K562 (cell line): ENCODE results near the gene CHST2. TPM values are rescaled to one million over a fixed set of nuclear protein-coding genes. Genes with fewer than 3 reads are reported as not detected.

Experiments used
- CREBBP ChIP-seq: IDR thresholded peaks from one replicate; pipeline ENCODE4 v1.6.1; 2012; ENCODE audit warnings: low read depth, mild to moderate bottlenecking, control low read depth, inconsistent platforms, low read length
- ESRRA ChIP-seq: fragments of 450-650 bp; IDR thresholded peaks from 2 replicates; pipeline ENCODE4 v1.6.1; 2014; ENCODE audit warnings: low read depth, mild to moderate bottlenecking, moderate library complexity, borderline replicate concordance
- MBD2 ChIP-seq: sonication (generic); IDR thresholded peaks from 2 replicates; pipeline ENCODE4 v1.6.1; 2016; ENCODE audit warnings: low read depth, borderline replicate concordance
- NCOA4 ChIP-seq: fragments of 450-650 bp; IDR thresholded peaks from 2 replicates; pipeline ENCODE4 v1.6.1; 2018; ENCODE audit warnings: mild to moderate bottlenecking; ENCODE audit not compliant: partially characterized antibody
- NR1H2 ChIP-seq: sonication (generic); formaldehyde crosslinking; IDR thresholded peaks from 2 replicates; pipeline ENCODE4 v1.4.0; 2020; ENCODE audit warnings: mild to moderate bottlenecking, missing genetic modification reagents
- NR3C1 ChIP-seq: sonication (generic); formaldehyde crosslinking; IDR thresholded peaks from 2 replicates; pipeline ENCODE4 v1.8.1; 2022; ENCODE audit warnings: missing genetic modification reagents
- PML ChIP-seq: IDR thresholded peaks from 2 replicates; pipeline ENCODE4 v1.6.1; 2012; ENCODE audit warnings: low read length, inconsistent platforms
- RBM15 ChIP-seq: fragments of 200-400 bp; formaldehyde crosslinking; IDR thresholded peaks from 2 replicates; pipeline ENCODE4 v1.6.1; 2018; ENCODE audit warnings: mild to moderate bottlenecking, low read length, moderate library complexity; ENCODE audit not compliant: insufficient read depth
- SNIP1 ChIP-seq: fragments of 450-650 bp; IDR thresholded peaks from 2 replicates; pipeline ENCODE4 v1.7.1; 2017; ENCODE audit warnings: low read depth, mild to moderate bottlenecking
- TAF1 ChIP-seq: IDR thresholded peaks from 2 replicates; pipeline ENCODE4 v1.6.1; 2011; ENCODE audit warnings: mild to moderate bottlenecking, low read length, moderate library complexity; ENCODE audit not compliant: insufficient read depth, control insufficient read depth, severe bottlenecking; ENCODE audit errors: extremely low read depth
- ZKSCAN3 ChIP-seq: fragments of 250-450 bp; sonication (Bioruptor Pico); IDR thresholded peaks from 2 replicates; pipeline ENCODE4 v1.4.0; 2020
- ZKSCAN8 ChIP-seq: fragments of 200-800 bp; sonication (Bioruptor generic); IDR thresholded peaks from 2 replicates; pipeline ENCODE4 v1.6.1; 2016; ENCODE audit warnings: missing genetic modification characterization, missing compliant biosample characterization
- ZNF140 ChIP-seq: fragments of 250-450 bp; sonication (Bioruptor Pico); IDR thresholded peaks from 2 replicates; pipeline ENCODE4 v1.8.0; 2021; ENCODE audit warnings: moderate library complexity, mild to moderate bottlenecking, inconsistent platforms
- ZNF444 ChIP-seq: fragments of 250-450 bp; sonication (Bioruptor Pico); IDR thresholded peaks from 2 replicates; pipeline ENCODE4 v1.4.0; 2020; ENCODE audit warnings: mild to moderate bottlenecking, moderate library complexity
- ZNF699 ChIP-seq: fragments of 250-450 bp; sonication (Bioruptor Pico); IDR thresholded peaks from 2 replicates; pipeline ENCODE4 v1.8.0; 2021; ENCODE audit warnings: mild to moderate bottlenecking, moderate library complexity; ENCODE audit not compliant: insufficient replicate concordance
- polyA plus RNA-seq, 8 experiments: library from polyadenylated mRNA; depleted of rRNA in 4 of 8; stranded (reverse) in 5 of 8; unstranded in 3 of 8; fragments of >200 nt; fragmentation: Nextera tagmentation in 2 of 8; fragmentation: Illumina TruSeq in 1 of 8; extraction: Ambion mirVana in 2 of 8; extraction: Trizol in 1 of 8; gene quantifications; 2 replicates each; pipeline versions ENCODE4 v1.2.1 to v1.2.3, GENCODE V29; 2011 to 2014; ENCODE audit warnings: inconsistent platforms in 1 of 8, missing spikeins in 1 of 8
- total RNA-seq, 7 experiments: library from RNA; depleted of rRNA in 6 of 7; stranded (reverse); fragments of >200 nt in 6 of 7; fragmentation: Illumina TruSeq in 2 of 7; extraction: Trizol in 2 of 7; gene quantifications; 2 replicates each; pipeline versions ENCODE4 v1.2.1 to v1.2.3, GENCODE V29; 2011 to 2021; ENCODE audit warnings: low replicate concordance in 1 of 7
- TF ChIP-seq, protein P1 (sequence below), 2 experiments: fragments of 450-650 bp; IDR thresholded peaks; 2 replicates each; pipeline ENCODE4 v1.6.1; 2018; ENCODE audit warnings: mild to moderate bottlenecking in 2 of 2, low read depth in 1 of 2; ENCODE audit not compliant: partially characterized antibody in 2 of 2
- TF ChIP-seq, protein P2 (sequence below): fragments of 450-650 bp; formaldehyde crosslinking; IDR thresholded peaks from 2 replicates; pipeline ENCODE4 v1.4.0; 2020; ENCODE audit warnings: mild to moderate bottlenecking, mixed read lengths
- TF ChIP-seq, protein P3 (sequence below): sonication (generic); formaldehyde crosslinking; IDR thresholded peaks from 2 replicates; pipeline ENCODE4 v1.8.0; 2022; ENCODE audit warnings: mild to moderate bottlenecking, missing genetic modification reagents, borderline replicate concordance

CHST2 gene
- total and polyA plus RNA-seq, 9 of the 15 experiments (the other 6 are each of a cell fraction or from before 2014, with no cell fraction given), result 3.4 to 60.3 (median 13.9) TPM

DNA sequence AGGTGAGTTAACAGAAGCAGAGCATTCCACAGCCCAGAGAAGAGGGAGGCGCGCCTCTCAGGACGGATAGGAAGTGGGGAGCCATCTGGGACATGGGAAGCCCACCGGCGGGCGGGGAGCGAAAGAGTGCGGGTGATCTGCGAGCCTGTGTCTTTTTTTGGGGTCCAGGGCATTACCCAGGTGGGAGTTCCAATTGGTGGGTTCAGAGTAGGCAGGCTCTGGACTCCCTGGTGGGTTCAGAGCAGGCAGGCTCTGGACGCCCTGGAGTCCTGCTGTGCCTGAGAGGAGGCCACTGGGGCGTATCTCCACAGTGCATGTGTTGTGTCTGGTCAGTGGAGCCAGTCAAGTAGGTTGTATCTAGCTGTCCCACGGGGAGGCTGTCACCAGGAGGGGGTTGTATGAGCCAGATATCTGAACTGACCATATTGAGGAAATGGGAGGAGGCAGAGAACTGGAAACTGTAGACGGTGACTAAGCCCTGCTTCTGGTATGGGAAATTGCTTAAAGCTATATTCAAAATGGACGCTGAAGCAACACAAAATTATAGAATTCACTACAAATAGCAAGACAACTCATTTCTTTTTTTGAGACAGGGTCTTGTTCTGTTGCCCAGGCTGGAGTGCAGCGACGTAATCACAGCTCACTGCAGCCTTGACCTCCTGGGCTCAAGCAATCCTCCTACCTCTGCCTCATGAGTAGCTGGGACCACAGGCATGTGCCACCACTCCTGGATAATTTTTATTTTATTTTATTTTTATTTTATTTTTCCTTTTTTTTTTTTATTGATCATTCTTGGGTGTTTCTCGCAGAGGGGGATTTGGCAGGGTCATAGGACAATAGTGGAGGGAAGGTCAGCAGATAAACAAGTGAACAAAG is 34.5 kb upstream of the CHST2 start (continued):
- TF ChIP-seq, protein P1, sequence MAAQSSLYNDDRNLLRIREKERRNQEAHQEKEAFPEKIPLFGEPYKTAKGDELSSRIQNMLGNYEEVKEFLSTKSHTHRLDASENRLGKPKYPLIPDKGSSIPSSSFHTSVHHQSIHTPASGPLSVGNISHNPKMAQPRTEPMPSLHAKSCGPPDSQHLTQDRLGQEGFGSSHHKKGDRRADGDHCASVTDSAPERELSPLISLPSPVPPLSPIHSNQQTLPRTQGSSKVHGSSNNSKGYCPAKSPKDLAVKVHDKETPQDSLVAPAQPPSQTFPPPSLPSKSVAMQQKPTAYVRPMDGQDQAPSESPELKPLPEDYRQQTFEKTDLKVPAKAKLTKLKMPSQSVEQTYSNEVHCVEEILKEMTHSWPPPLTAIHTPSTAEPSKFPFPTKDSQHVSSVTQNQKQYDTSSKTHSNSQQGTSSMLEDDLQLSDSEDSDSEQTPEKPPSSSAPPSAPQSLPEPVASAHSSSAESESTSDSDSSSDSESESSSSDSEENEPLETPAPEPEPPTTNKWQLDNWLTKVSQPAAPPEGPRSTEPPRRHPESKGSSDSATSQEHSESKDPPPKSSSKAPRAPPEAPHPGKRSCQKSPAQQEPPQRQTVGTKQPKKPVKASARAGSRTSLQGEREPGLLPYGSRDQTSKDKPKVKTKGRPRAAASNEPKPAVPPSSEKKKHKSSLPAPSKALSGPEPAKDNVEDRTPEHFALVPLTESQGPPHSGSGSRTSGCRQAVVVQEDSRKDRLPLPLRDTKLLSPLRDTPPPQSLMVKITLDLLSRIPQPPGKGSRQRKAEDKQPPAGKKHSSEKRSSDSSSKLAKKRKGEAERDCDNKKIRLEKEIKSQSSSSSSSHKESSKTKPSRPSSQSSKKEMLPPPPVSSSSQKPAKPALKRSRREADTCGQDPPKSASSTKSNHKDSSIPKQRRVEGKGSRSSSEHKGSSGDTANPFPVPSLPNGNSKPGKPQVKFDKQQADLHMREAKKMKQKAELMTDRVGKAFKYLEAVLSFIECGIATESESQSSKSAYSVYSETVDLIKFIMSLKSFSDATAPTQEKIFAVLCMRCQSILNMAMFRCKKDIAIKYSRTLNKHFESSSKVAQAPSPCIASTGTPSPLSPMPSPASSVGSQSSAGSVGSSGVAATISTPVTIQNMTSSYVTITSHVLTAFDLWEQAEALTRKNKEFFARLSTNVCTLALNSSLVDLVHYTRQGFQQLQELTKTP (IDR thresholded peaks at IDR 0.05; ENCODE audit: low read depth in 1 of 2, partially characterized antibody in 2 of 2), result peak in 1 of 2 experiments; percentile 91
- TF ChIP-seq NR1H2 (CRISPR knock-in tag) (no peak), ZNF444 (CRISPR knock-in tag) (no peak), TAF1 (peak; percentile 81), PML (peak; percentile 99), MBD2 (peak; percentile 95), CREBBP (no peak), ZKSCAN8 (CRISPR knock-in tag) (no peak; the same call in 1 of the 2 replicates), ZNF140 (CRISPR knock-in tag) (no peak), NR3C1 (CRISPR knock-in tag) (no peak), NCOA4 (no peak), ZNF699 (no peak), SNIP1 (peak; percentile 77), ESRRA (peak; percentile 50; the same call in 1 of the 2 replicates), RBM15 (no peak), ZKSCAN3 (no peak)
- TF ChIP-seq, protein P2, sequence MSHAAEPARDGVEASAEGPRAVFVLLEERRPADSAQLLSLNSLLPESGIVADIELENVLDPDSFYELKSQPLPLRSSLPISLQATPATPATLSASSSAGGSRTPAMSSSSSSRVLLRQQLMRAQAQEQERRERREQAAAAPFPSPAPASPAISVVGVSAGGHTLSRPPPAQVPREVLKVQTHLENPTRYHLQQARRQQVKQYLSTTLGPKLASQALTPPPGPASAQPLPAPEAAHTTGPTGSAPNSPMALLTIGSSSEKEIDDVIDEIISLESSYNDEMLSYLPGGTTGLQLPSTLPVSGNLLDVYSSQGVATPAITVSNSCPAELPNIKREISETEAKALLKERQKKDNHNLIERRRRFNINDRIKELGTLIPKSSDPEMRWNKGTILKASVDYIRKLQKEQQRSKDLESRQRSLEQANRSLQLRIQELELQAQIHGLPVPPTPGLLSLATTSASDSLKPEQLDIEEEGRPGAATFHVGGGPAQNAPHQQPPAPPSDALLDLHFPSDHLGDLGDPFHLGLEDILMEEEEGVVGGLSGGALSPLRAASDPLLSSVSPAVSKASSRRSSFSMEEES, result no peak
- TF ChIP-seq, protein P3, sequence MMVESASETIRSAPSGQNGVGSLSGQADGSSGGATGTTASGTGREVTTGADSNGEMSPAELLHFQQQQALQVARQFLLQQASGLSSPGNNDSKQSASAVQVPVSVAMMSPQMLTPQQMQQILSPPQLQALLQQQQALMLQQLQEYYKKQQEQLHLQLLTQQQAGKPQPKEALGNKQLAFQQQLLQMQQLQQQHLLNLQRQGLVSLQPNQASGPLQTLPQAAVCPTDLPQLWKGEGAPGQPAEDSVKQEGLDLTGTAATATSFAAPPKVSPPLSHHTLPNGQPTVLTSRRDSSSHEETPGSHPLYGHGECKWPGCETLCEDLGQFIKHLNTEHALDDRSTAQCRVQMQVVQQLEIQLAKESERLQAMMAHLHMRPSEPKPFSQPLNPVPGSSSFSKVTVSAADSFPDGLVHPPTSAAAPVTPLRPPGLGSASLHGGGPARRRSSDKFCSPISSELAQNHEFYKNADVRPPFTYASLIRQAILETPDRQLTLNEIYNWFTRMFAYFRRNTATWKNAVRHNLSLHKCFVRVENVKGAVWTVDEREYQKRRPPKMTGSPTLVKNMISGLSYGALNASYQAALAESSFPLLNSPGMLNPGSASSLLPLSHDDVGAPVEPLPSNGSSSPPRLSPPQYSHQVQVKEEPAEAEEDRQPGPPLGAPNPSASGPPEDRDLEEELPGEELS (CRISPR knock-in tag), result no peak
